Tibial nerve (tissue), 4 donors: ENCODE data around the gene MYCBP.

Experiments
- CTCF ChIP-seq, 5 experiments: fragments of 200-600 bp in 3 of 5; fragments of 450-650 bp in 2 of 5; sonication (generic) in 3 of 5; IDR thresholded peaks; one replicate each; pipeline ENCODE4 v1.5.1; 2016 to 2019; ENCODE audit warnings: antibody characterized with exemption in 5 of 5, mild to moderate bottlenecking in 3 of 5, moderate library complexity in 2 of 5
- EP300 ChIP-seq, 2 donors: sonication (generic); formaldehyde crosslinking; IDR thresholded peaks; one replicate each; pipeline ENCODE4 v1.6.1; 2017; ENCODE audit warnings: antibody characterized with exemption in 2 of 2, mild to moderate bottlenecking in 1 of 2
- POLR2A ChIP-seq, 2 donors: fragments of 450-650 bp; IDR thresholded peaks; one replicate each; pipeline ENCODE4 v1.6.1; 2017; ENCODE audit warnings: antibody characterized with exemption in 2 of 2, mild to moderate bottlenecking in 2 of 2, moderate library complexity in 2 of 2

GRCh38 chr1:38818175-38818976 lies 54.8 kb downstream of the MYCBP start:
- no peak for TF ChIP-seq EP300 (IDR thresholded peaks at IDR 0.05)
- TF ChIP-seq CTCF (IDR thresholded peaks at IDR 0.05), result peak; percentile 77 to 89 (median 85)
- no peak for TF ChIP-seq POLR2A (IDR thresholded peaks at IDR 0.05)
